ENCODE results near the gene TMEM88. TPM values are rescaled to one million over a fixed set of nuclear protein-coding genes. Genes with fewer than 3 reads are reported as not detected.

Gene TMEM88
- total and polyA plus RNA-seq, 2 of the 13 experiments (the other 11 are each of a cell fraction or from before 2014, with no cell fraction given): 0.31 to 0.66 TPM

DNA sequence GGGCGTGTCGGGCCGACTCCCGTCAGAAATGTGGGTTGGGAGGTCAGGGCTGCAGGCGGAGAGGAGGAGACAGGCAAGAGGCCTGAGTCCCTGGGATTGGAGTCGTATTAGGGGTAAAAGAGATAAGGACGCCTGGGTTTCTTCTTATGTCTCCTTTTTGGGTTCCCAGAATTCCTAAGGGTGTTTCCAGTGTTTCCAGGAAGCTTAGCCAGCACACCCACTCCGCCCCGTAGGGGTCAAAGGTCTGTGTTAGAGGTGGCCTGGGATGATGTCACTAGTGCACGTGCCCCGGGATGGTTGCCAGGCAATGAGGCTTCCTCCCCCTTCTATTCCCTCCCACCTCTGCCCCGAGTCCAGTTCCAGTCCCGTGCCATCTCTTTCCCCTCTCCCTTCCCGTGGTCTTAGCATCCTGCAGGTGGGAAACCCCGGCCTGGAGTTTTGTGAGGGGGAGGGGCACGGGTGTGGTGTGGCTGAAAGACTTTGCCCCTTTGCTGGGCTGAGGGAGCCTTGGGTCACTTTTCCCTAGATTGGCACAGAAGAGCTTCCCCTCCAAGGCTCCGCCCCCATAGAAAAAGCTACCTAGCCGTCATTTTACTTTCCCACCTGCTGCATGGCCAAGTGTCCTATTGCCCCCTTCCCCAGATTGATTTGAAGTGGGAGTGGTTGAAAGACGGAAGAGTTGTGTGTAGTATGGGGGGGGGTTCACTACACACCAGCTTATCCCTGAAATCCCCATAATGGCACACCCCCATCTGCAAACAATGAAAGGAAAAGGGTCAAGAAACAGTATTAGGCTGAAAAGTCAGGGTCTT is 18.1 kb upstream of the TMEM88 start (continued):
- TF ChIP-seq IRF2 (CRISPR knock-in tag; IDR thresholded peaks at IDR 0.05) (peak; percentile 97), IRX3 (CRISPR knock-in tag; IDR thresholded peaks at IDR 0.05; ENCODE audit: borderline replicate concordance, low read depth) (no peak), ZNF501 (CRISPR knock-in tag; IDR thresholded peaks at IDR 0.05) (peak; percentile 79), ZKSCAN5 (CRISPR knock-in tag; IDR thresholded peaks at IDR 0.05) (no peak), NCOA5 (CRISPR knock-in tag; IDR thresholded peaks at IDR 0.05) (no peak), KLF6 (CRISPR knock-in tag; IDR thresholded peaks at IDR 0.05) (peak; percentile 92; the same call in 1 of the 2 replicates), ZNF724P (CRISPR knock-in tag; IDR thresholded peaks at IDR 0.05; ENCODE audit: borderline replicate concordance) (peak; percentile 59; the same call in 1 of the 2 replicates), JDP2 (CRISPR knock-in tag; IDR thresholded peaks at IDR 0.05; ENCODE audit: borderline replicate concordance) (no peak; the same call in 1 of the 2 replicates), MBNL3 (CRISPR knock-in tag; conservative IDR thresholded peaks at IDR 0.05) (no peak), NFE2L1 (CRISPR knock-in tag; IDR thresholded peaks at IDR 0.05; ENCODE audit: borderline replicate concordance) (no peak)
- TF ChIP-seq, protein P1, sequence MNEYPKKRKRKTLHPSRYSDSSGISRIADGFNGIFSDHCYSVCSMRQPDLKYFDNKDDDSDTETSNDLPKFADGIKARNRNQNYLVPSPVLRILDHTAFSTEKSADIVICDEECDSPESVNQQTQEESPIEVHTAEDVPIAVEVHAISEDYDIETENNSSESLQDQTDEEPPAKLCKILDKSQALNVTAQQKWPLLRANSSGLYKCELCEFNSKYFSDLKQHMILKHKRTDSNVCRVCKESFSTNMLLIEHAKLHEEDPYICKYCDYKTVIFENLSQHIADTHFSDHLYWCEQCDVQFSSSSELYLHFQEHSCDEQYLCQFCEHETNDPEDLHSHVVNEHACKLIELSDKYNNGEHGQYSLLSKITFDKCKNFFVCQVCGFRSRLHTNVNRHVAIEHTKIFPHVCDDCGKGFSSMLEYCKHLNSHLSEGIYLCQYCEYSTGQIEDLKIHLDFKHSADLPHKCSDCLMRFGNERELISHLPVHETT (CRISPR knock-in tag; conservative IDR thresholded peaks at IDR 0.05): peak; percentile 89
- TF ChIP-seq, protein P2, sequence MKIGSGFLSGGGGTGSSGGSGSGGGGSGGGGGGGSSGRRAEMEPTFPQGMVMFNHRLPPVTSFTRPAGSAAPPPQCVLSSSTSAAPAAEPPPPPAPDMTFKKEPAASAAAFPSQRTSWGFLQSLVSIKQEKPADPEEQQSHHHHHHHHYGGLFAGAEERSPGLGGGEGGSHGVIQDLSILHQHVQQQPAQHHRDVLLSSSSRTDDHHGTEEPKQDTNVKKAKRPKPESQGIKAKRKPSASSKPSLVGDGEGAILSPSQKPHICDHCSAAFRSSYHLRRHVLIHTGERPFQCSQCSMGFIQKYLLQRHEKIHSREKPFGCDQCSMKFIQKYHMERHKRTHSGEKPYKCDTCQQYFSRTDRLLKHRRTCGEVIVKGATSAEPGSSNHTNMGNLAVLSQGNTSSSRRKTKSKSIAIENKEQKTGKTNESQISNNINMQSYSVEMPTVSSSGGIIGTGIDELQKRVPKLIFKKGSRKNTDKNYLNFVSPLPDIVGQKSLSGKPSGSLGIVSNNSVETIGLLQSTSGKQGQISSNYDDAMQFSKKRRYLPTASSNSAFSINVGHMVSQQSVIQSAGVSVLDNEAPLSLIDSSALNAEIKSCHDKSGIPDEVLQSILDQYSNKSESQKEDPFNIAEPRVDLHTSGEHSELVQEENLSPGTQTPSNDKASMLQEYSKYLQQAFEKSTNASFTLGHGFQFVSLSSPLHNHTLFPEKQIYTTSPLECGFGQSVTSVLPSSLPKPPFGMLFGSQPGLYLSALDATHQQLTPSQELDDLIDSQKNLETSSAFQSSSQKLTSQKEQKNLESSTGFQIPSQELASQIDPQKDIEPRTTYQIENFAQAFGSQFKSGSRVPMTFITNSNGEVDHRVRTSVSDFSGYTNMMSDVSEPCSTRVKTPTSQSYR (CRISPR knock-in tag; IDR thresholded peaks at IDR 0.05; ENCODE audit: borderline replicate concordance): peak; percentile 100
- TF ChIP-seq, protein P3, sequence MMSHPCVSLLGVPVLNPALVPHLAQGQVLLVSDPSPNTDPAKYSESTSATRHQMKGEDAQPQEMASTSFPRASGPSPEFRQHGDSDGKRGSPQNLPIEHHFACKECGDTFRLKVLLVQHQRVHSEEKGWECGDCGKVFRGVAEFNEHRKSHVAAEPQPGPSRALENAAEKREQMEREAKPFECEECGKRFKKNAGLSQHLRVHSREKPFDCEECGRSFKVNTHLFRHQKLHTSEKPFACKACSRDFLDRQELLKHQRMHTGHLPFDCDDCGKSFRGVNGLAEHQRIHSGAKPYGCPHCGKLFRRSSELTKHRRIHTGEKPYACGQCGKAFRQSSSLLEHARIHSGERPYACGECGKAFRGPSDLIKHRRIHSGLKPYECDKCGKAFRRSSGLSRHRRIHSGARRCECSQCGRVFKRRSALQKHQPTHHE (CRISPR knock-in tag; IDR thresholded peaks at IDR 0.05; ENCODE audit: borderline replicate concordance): no peak; the same call in 1 of the 2 replicates
- TF ChIP-seq, protein P4, sequence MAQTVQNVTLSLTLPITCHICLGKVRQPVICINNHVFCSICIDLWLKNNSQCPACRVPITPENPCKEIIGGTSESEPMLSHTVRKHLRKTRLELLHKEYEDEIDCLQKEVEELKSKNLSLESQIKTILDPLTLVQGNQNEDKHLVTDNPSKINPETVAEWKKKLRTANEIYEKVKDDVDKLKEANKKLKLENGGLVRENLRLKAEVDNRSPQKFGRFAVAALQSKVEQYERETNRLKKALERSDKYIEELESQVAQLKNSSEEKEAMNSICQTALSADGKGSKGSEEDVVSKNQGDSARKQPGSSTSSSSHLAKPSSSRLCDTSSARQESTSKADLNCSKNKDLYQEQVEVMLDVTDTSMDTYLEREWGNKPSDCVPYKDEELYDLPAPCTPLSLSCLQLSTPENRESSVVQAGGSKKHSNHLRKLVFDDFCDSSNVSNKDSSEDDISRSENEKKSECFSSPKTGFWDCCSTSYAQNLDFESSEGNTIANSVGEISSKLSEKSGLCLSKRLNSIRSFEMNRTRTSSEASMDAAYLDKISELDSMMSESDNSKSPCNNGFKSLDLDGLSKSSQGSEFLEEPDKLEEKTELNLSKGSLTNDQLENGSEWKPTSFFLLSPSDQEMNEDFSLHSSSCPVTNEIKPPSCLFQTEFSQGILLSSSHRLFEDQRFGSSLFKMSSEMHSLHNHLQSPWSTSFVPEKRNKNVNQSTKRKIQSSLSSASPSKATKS (CRISPR knock-in tag; IDR thresholded peaks at IDR 0.05): no peak
- TF ChIP-seq, protein P5, sequence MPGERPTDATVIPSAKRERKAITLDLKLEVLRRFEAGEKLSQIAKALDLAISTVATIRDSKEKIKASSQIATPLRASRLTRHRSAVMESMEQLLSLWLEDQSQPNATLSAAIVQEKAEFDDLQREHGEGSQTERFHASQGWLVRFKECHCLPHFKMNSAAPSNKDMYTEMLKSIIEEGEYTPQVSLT (CRISPR knock-in tag; IDR thresholded peaks at IDR 0.05; ENCODE audit: borderline replicate concordance, low read depth): no peak

Measured in HepG2 (cell line).